IMR-90 (cell line): ENCODE measurements around the gene PRRC2B. TPM values are rescaled to one million over a fixed set of nuclear protein-coding genes. Genes with fewer than 3 reads are reported as not detected.

Experiments used
- ATAC-seq: fragments of 200-7000 bp; cut with Tn5 transposase; 2 replicates; pipeline ENCODE4 v1.9.1; 2020; ENCODE audit warnings: low read depth, mild to moderate bottlenecking, moderate library complexity
- BruUV-seq: library from RNA; stranded (reverse); fragments of 400-500 nt; replicated peaks from 2 replicates; lab custom pipeline; 2021; lab: Mats Ljungman, UMichigan
- CTCF ChIA-PET: fragments of 300-600 bp; formaldehyde crosslinking; extraction: SDS; loops from one replicate; lab custom pipeline; 2021; ENCODE audit warnings: antibody characterized with exemption; lab: Yijun Ruan, JAX
- POLR2A ChIA-PET: fragments of 300-600 bp; sonication (Branson Sonifier 250); formaldehyde crosslinking; loops from one replicate; lab custom pipeline; 2022; ENCODE audit warnings: antibody characterized with exemption; ENCODE audit not compliant: unreplicated experiment; lab: Charles Lee
- DNase-seq: peaks from one replicate; pipeline ENCODE4 v3.0.0; 2013
- H2AFZ ChIP-seq: replicated peaks from 2 replicates; pipeline ENCODE3; 2013; ENCODE audit warnings: low read length, mild to moderate bottlenecking; ENCODE audit not compliant: poor library complexity
- H2AK5ac ChIP-seq: 2 replicates; pipeline ENCODE4 v1.6.1; 2013; ENCODE audit warnings: low read depth, low read length, inconsistent platforms
- H2AK9ac ChIP-seq: replicated peaks from 2 replicates; pipeline ENCODE3; 2013; ENCODE audit warnings: mild to moderate bottlenecking, low read depth, low read length, moderate library complexity; ENCODE audit not compliant: poor library complexity
- H2BK120ac ChIP-seq: 2 replicates; pipeline ENCODE4 v1.6.1; 2013; ENCODE audit warnings: low read depth, low read length, inconsistent platforms
- H2BK15ac ChIP-seq: 3 replicates; pipeline ENCODE4 v1.6.1; 2013; ENCODE audit warnings: low read depth, low read length, inconsistent platforms
- H2BK20ac ChIP-seq: 2 replicates; pipeline ENCODE4 v1.6.1; 2013; ENCODE audit warnings: low read depth, mild to moderate bottlenecking, inconsistent platforms, low read length, moderate library complexity
- H2BK5ac ChIP-seq: 2 replicates; pipeline ENCODE4 v1.6.1; 2013; ENCODE audit warnings: mild to moderate bottlenecking, low read depth, low read length, inconsistent platforms; ENCODE audit not compliant: poor library complexity, severe bottlenecking
- H3K14ac ChIP-seq: replicated peaks from 2 replicates; pipeline ENCODE4 v1.6.1; 2013; ENCODE audit warnings: low read depth, low read length, inconsistent platforms
- H3K18ac ChIP-seq: 2 replicates; pipeline ENCODE4 v1.6.1; 2013; ENCODE audit warnings: low read depth, low read length, control low read depth
- H3K23ac ChIP-seq: 2 replicates; pipeline ENCODE4 v1.6.1; 2013; ENCODE audit warnings: low read depth, low read length, inconsistent platforms
- H3K27ac ChIP-seq: 2 replicates; pipeline ENCODE4 v1.5.1; 2013; ENCODE audit warnings: mild to moderate bottlenecking, control low read depth, low read length; ENCODE audit not compliant: insufficient read depth
- H3K27me3 ChIP-seq: 2 replicates; pipeline ENCODE4 v1.6.1; 2013; ENCODE audit warnings: low read length; ENCODE audit not compliant: control insufficient read depth, insufficient read depth
- H3K36me3 ChIP-seq: 2 replicates; pipeline ENCODE4 v1.6.1; 2013; ENCODE audit warnings: low read length, mixed read lengths; ENCODE audit not compliant: control insufficient read depth, insufficient read depth
- H3K4ac ChIP-seq: 2 replicates; pipeline ENCODE4 v1.6.1; 2013; ENCODE audit warnings: low read depth, low read length, inconsistent platforms
- H3K4me1 ChIP-seq: 2 replicates; pipeline ENCODE4 v1.6.1; 2013; ENCODE audit warnings: low read length, mixed read lengths; ENCODE audit not compliant: control insufficient read depth, insufficient read depth
- H3K4me2 ChIP-seq: 2 replicates; pipeline ENCODE4 v1.6.1; 2013; ENCODE audit warnings: low read depth, mild to moderate bottlenecking, control low read depth, low read length, moderate library complexity
- H3K4me3 ChIP-seq: 2 replicates; pipeline ENCODE4 v1.5.1; 2013; ENCODE audit warnings: low read depth, mild to moderate bottlenecking, control low read depth, low read length, moderate library complexity; ENCODE audit not compliant: insufficient read depth
- H3K56ac ChIP-seq: 2 replicates; pipeline ENCODE4 v1.6.1; 2013; ENCODE audit warnings: low read length, inconsistent platforms; ENCODE audit not compliant: insufficient read depth; ENCODE audit errors: extremely low read depth
- H3K79me1 ChIP-seq, 2 experiments: 2 replicates each; pipeline ENCODE4 v1.6.1; 2013; ENCODE audit warnings: low read length in 2 of 2, inconsistent platforms in 1 of 2, low read depth in 1 of 2
- H3K9ac ChIP-seq: 2 replicates; pipeline ENCODE4 v1.6.1; 2013; ENCODE audit warnings: low read depth, low read length, control low read depth
- H3K9me1 ChIP-seq: 2 replicates; pipeline ENCODE4 v1.6.1; 2013; ENCODE audit warnings: low read length, inconsistent platforms; ENCODE audit not compliant: insufficient read depth
- H3K9me3 ChIP-seq: 2 replicates; pipeline ENCODE4 v1.6.1; 2013; ENCODE audit warnings: low read length; ENCODE audit not compliant: control insufficient read depth, insufficient read depth
- H4K20me1 ChIP-seq: 2 replicates; pipeline ENCODE4 v1.6.1; 2013; ENCODE audit warnings: low read length, inconsistent platforms; ENCODE audit not compliant: insufficient read depth
- H4K5ac ChIP-seq: 2 replicates; pipeline ENCODE4 v1.6.1; 2013; ENCODE audit warnings: mild to moderate bottlenecking, low read depth, low read length, control low read depth
- H4K8ac ChIP-seq, 2 experiments: 2 replicates each; pipeline ENCODE4 v1.6.1; 2013; ENCODE audit warnings: low read depth in 2 of 2, low read length in 2 of 2, control low read depth in 1 of 2, inconsistent platforms in 1 of 2
- H4K91ac ChIP-seq: 2 replicates; pipeline ENCODE4 v1.6.1; 2013; ENCODE audit warnings: low read depth, low read length, inconsistent platforms; ENCODE audit not compliant: insufficient read depth
- CEBPB ChIP-seq: IDR thresholded peaks from 2 replicates; pipeline ENCODE4 v1.6.1; 2012; ENCODE audit warnings: low read depth, low read length, improper control_type of control experiment
- CHD1 ChIP-seq: IDR thresholded peaks from 2 replicates; pipeline ENCODE4 v1.6.1; 2012; ENCODE audit warnings: low read depth, low read length, improper control_type of control experiment
- MAZ ChIP-seq: IDR thresholded peaks from 2 replicates; pipeline ENCODE4 v1.6.1; 2012; ENCODE audit warnings: low read depth, mild to moderate bottlenecking, low read length, improper control_type of control experiment, moderate library complexity, borderline replicate concordance
- MXI1 ChIP-seq: IDR thresholded peaks from 2 replicates; pipeline ENCODE4 v1.6.1; 2012; ENCODE audit warnings: low read depth, mild to moderate bottlenecking, low read length, moderate library complexity, borderline replicate concordance
- NFE2L2 ChIP-seq: fragments of 150-350 bp; IDR thresholded peaks from 2 replicates; pipeline ENCODE4 v1.6.1; 2016; ENCODE audit warnings: low read depth, mild to moderate bottlenecking, low read length
- POLR2A ChIP-seq: IDR thresholded peaks from 2 replicates; pipeline ENCODE4 v1.6.1; 2012; ENCODE audit warnings: mild to moderate bottlenecking, low read depth, low read length
- RCOR1 ChIP-seq: IDR thresholded peaks from 2 replicates; pipeline ENCODE4 v1.6.1; 2012; ENCODE audit warnings: mild to moderate bottlenecking, low read length, improper control_type of control experiment; ENCODE audit not compliant: insufficient replicate concordance
- WGBS, 2 experiments: methylation state at CpG; one replicate each; pipeline versions ENCODE4 v1.1.5 to v1.1.7; 2013; ENCODE audit warnings: missing lambda C conversion rate in 2 of 2; ENCODE audit not compliant: insufficient read length in 1 of 2; ENCODE audit errors: extremely low coverage in 2 of 2; 5-methylcytosine and 5-hydroxymethylcytosine counted together
- dilution Hi-C: fragments of 300-500 bp; cut with HindIII; formaldehyde crosslinking; loops from one replicate; pipeline ENCODE4 v1.14.3; 2018; ENCODE audit warnings: low sequenced_read_pairs; ENCODE audit not compliant: unreplicated experiment
- in situ Hi-C: fragments of 300-500 bp; cut with MboI; formaldehyde crosslinking; loops from 3 replicates; pipeline ENCODE4 v1.14.3; 2019; ENCODE audit warnings: low sequenced_read_pairs, inconsistent platforms, mixed read lengths
- intact Hi-C: fragments of 100-400 bp; cut with micrococcal nuclease; formaldehyde crosslinking; loops from 2 replicates; pipeline ENCODE4 v1.10.0; 2022
- polyA plus RNA-seq, 3 experiments: library from polyadenylated mRNA; depleted of rRNA; stranded (reverse); fragments of >200 nt; gene quantifications; 2 replicates each; pipeline ENCODE4 v1.2.3, GENCODE V29; 2012; ENCODE audit warnings: low replicate concordance in 1 of 3
- total RNA-seq: library from RNA; depleted of rRNA; stranded (reverse); fragments of >200 nt; gene quantifications from 2 replicates; pipeline ENCODE4 v1.2.3, GENCODE V29; 2012

The PRRC2B gene
- total and polyA plus RNA-seq, 2 of the 4 experiments (the other 2 are of a cell fraction): 19.4 to 39.1 TPM

- Histone ChIP-seq H3K4me1 (no peaks in the 10 kb centered on the region), H2BK15ac (no peak overlapping the region), H3K9ac (no peak overlapping the region), H3K4ac (no peak overlapping the region), H3K9me3 (no peaks in the 10 kb centered on the region), H3K18ac (no peak overlapping the region), H4K91ac (no peak overlapping the region), H3K9me1 (no peaks in the 10 kb centered on the region), H3K14ac (no peak overlapping the region), H3K4me3 (no peak overlapping the region), H4K20me1 (peaks cover 32% of the 10 kb centered on the region), H2BK120ac (no peak overlapping the region), H4K5ac (no peak overlapping the region), H3K4me2 (no peak overlapping the region), H3K23ac (no peak overlapping the region), H3K27me3 (no peaks in the 10 kb centered on the region), H2AK9ac (no peak overlapping the region), H4K8ac (no peak overlapping the region), H2AK5ac (no peak overlapping the region), H2BK5ac (no peak overlapping the region), H3K79me1 (peaks cover 7 to 51% of the 10 kb centered on the region in 2 experiments), H3K27ac (no peak overlapping the region), H3K56ac (no peak overlapping the region), H3K36me3 (peaks cover 93% of the 10 kb centered on the region), H2AFZ (no peak overlapping the region), H2BK20ac (no peak overlapping the region)
- BruUV-seq: no TSS peak
- dilution Hi-C loops (no loop called here), in situ Hi-C loops (no loop called here), intact Hi-C loops (no loop called here)
- ATAC-seq: no peak
- CTCF ChIA-PET: no interaction called here
- no peak for TF ChIP-seq MAZ
- no peak for TF ChIP-seq CHD1
- TF ChIP-seq NFE2L2: no peak
- TF ChIP-seq RCOR1: no peak
- TF ChIP-seq POLR2A: no peak
- TF ChIP-seq CEBPB: no peak
- TF ChIP-seq MXI1: no peak
- 88% methylated on average over 5 of the region's 22 CpGs; no CpG with 5 or more reads in 1 of the 2 experiments for WGBS, 2 experiments
- POLR2A ChIA-PET: no interaction called here
- DNase-seq: no peak
Observed at GRCh38 chr9:131494296-131494870, 100.5 kb downstream of the PRRC2B start.
